B cell (primary cell): ENCODE measurements around the gene OR8H1. TPM values are rescaled to one million over a fixed set of nuclear protein-coding genes. Genes with fewer than 3 reads are reported as not detected.

Source experiments
- ATAC-seq: fragments of 200-7000 bp; cut with Tn5 transposase; one replicate; pipeline ENCODE4 v1.10.0; 2021; ENCODE audit warnings: low read depth, mild to moderate bottlenecking, moderate number of reproducible peaks, moderate library complexity
- CTCF ChIA-PET: fragments of 350-600 bp; sonication (Branson Sonifier 250); formaldehyde crosslinking; loops from one replicate; lab custom pipeline; 2021; ENCODE audit warnings: antibody characterized with exemption, inconsistent platforms; lab: Charles Lee
- POLR2A ChIA-PET: fragments of 350-600 bp; sonication (Branson Sonifier 250); formaldehyde crosslinking; loops from one replicate; lab custom pipeline; 2021; ENCODE audit warnings: antibody characterized with exemption; lab: Charles Lee
- DNase-seq: peaks from one replicate; pipeline ENCODE4 v3.0.0; 2013
- H2AFZ ChIP-seq: 2 replicates; pipeline ENCODE4 v1.6.1; 2012; ENCODE audit warnings: mild to moderate bottlenecking, low read depth, low read length; ENCODE audit not compliant: insufficient read depth, poor library complexity, severe bottlenecking
- H3K27ac ChIP-seq, 2 donors: 1 replicate in 1 of 2; 2 replicates in 1 of 2; pipeline ENCODE4 v1.5.1; 2012 to 2013; ENCODE audit warnings: low read length in 2 of 2, mild to moderate bottlenecking in 2 of 2, moderate library complexity in 1 of 2
- H3K27me3 ChIP-seq, 4 experiments: fragments of 200-600 bp in 1 of 4; sonication (generic) in 1 of 4; replicated peaks in 1 of 4; 1 replicate in 2 of 4; 2 replicates in 2 of 4; pipeline versions ENCODE4 v1.6.1 to v1.7.0; 2013 to 2016; ENCODE audit warnings: low read length in 3 of 4, mild to moderate bottlenecking in 2 of 4, mixed read lengths in 1 of 4, moderate library complexity in 1 of 4; ENCODE audit not compliant: insufficient read depth in 4 of 4, control insufficient read depth in 3 of 4; ENCODE audit errors: control extremely low read depth in 1 of 4
- H3K36me3 ChIP-seq, 2 experiments: replicated peaks in 1 of 2; 1 replicate in 1 of 2; 2 replicates in 1 of 2; pipeline versions ENCODE4 v1.6.1 to v1.7.1; 2013; ENCODE audit warnings: low read length in 1 of 2; ENCODE audit not compliant: insufficient read depth in 2 of 2, control insufficient read depth in 1 of 2; ENCODE audit errors: control extremely low read depth in 1 of 2, extremely low read depth in 1 of 2
- H3K4me1 ChIP-seq, 2 donors: fragments of 200-600 bp in 1 of 2; sonication (generic) in 1 of 2; 1 replicate in 1 of 2; 2 replicates in 1 of 2; pipeline versions ENCODE4 v1.5.1 to v1.6.1; 2013 to 2017; ENCODE audit warnings: low read length in 2 of 2; ENCODE audit not compliant: control insufficient read depth in 2 of 2, insufficient read depth in 2 of 2
- H3K4me2 ChIP-seq: replicated peaks from 2 replicates; pipeline ENCODE3; 2012; ENCODE audit warnings: mild to moderate bottlenecking, low read depth, low read length; ENCODE audit not compliant: poor library complexity, severe bottlenecking
- H3K4me3 ChIP-seq, 5 experiments: fragments of 200-600 bp in 1 of 5; sonication (generic) in 1 of 5; 1 replicate in 3 of 5; 2 replicates in 2 of 5; pipeline versions ENCODE4 v1.5.1 to v1.7.0; 2011 to 2016; ENCODE audit warnings: low read length in 4 of 5, mild to moderate bottlenecking in 4 of 5, low read depth in 2 of 5, control low read depth in 1 of 5, moderate library complexity in 1 of 5; ENCODE audit not compliant: insufficient read depth in 1 of 5; ENCODE audit errors: control extremely low read depth in 1 of 5, extremely low read depth in 1 of 5
- H3K79me2 ChIP-seq: fragments of 200-600 bp; sonication (generic); one replicate; pipeline ENCODE4 v1.6.0; 2016; ENCODE audit warnings: low read length; ENCODE audit not compliant: control insufficient read depth, insufficient read depth
- H3K9ac ChIP-seq: fragments of 200-600 bp; sonication (generic); 2 replicates; pipeline ENCODE4 v1.6.1; 2017; ENCODE audit warnings: mild to moderate bottlenecking, low read length, moderate library complexity
- H3K9me3 ChIP-seq, 3 donors: one replicate each; pipeline versions ENCODE4 v1.6.1 to v1.7.1; 2013; ENCODE audit warnings: low read length in 2 of 3; ENCODE audit not compliant: control insufficient read depth in 2 of 3, insufficient read depth in 1 of 3; ENCODE audit errors: control extremely low read depth in 1 of 3
- H4K20me1 ChIP-seq: 2 replicates; pipeline ENCODE4 v1.6.0; 2012; ENCODE audit warnings: mild to moderate bottlenecking, low read length; ENCODE audit not compliant: insufficient read depth, control insufficient read depth, poor library complexity, severe bottlenecking
- H3K27ac Mint-ChIP-seq: one replicate; pipeline ENCODE4 v1.8.0; 2021; ENCODE audit warnings: mixed read lengths
- H3K27me3 Mint-ChIP-seq: one replicate; pipeline ENCODE4 v1.8.0; 2021; ENCODE audit warnings: mixed read lengths
- H3K4me1 Mint-ChIP-seq: one replicate; pipeline ENCODE4 v1.8.0; 2021; ENCODE audit warnings: mixed read lengths
- H3K4me3 Mint-ChIP-seq: one replicate; pipeline ENCODE4 v1.8.0; 2021; ENCODE audit warnings: mixed read lengths
- H3K9me3 Mint-ChIP-seq: one replicate; pipeline ENCODE4 v1.8.0; 2022; ENCODE audit warnings: mixed read lengths; ENCODE audit not compliant: insufficient read depth
- CTCF ChIP-seq: fragments of 200-600 bp; IDR thresholded peaks from one replicate; pipeline ENCODE4 v1.8.0; 2022; ENCODE audit warnings: antibody characterized with exemption, mild to moderate bottlenecking
- EZH2 ChIP-seq: IDR thresholded peaks from 2 replicates; pipeline ENCODE4 v1.6.1; 2012; ENCODE audit warnings: borderline replicate concordance, low read depth, mild to moderate bottlenecking, moderate library complexity, low read length; ENCODE audit not compliant: insufficient read depth, poor library complexity, severe bottlenecking
- WGBS: methylation state at CpG from one replicate; pipeline ENCODE4 v1.1.5; 2013; ENCODE audit warnings: missing lambda C conversion rate; ENCODE audit not compliant: insufficient coverage; 5-methylcytosine and 5-hydroxymethylcytosine counted together
- intact Hi-C: fragments of 100-400 bp; cut with micrococcal nuclease; formaldehyde crosslinking; loops from one replicate; pipeline ENCODE4 v1.10.0; 2022
- polyA plus RNA-seq: library from polyadenylated mRNA; depleted of rRNA; stranded (reverse); fragments of >200 nt; gene quantifications from 2 replicates; pipeline ENCODE4 v1.2.3, GENCODE V29; 2012
- total RNA-seq, 2 donors: library from RNA; stranded (reverse); fragments of 120-200 nt in 1 of 2; gene quantifications; 1 replicate in 1 of 2; 2 replicates in 1 of 2; pipeline versions ENCODE4 v1.2.3 to v1.2.4, GENCODE V29; 2013 to 2022

The OR8H1 gene
- total and polyA plus RNA-seq, 2 donors (not counting 1 experiment from before 2014, with no cell fraction given) = not detected

- Histone ChIP-seq H3K79me2 (no peaks in the 10 kb centered on the region), H3K9ac (no peak overlapping the region), H3K4me3 (no peak overlapping the region), H3K4me2 (no peak overlapping the region), H3K27me3 (no peaks in the 10 kb centered on the region), H4K20me1 (no peaks in the 10 kb centered on the region), H3K27ac (no peak overlapping the region), H2AFZ (no peak overlapping the region), H3K9me3 (no peaks in the 10 kb centered on the region), H3K36me3 (no peaks in the 10 kb centered on the region), H3K4me1 (no peaks in the 10 kb centered on the region)
- DNase-seq (no peak), ATAC-seq (no peak)
- Mint-ChIP-seq H3K9me3 (peaks cover 2% of the 10 kb centered on the region), H3K4me3 (no peak overlapping the region), H3K27me3 (no peaks in the 10 kb centered on the region), H3K27ac (no peak overlapping the region), H3K4me1 (no peaks in the 10 kb centered on the region)
- intact Hi-C loops = no loop called here
- TF ChIP-seq EZH2 (no peak), CTCF (no peak)
- ChIA-PET CTCF (no interaction called here), POLR2A (no interaction called here)
- WGBS = 83% methylated on average over 2 of the region's 4 CpGs
Observed at GRCh38 chr11:56296898-56297297, 4.8 kb upstream of the OR8H1 start.

GRCh38 chr11:56273854-56274253 is 18.2 kb downstream of the OR8H1 start, which contains the start of gene OR5T1:
TSS of gene OR5T1 (plus strand) at chr11:56274154. CDS start at chr11:56275639, 1,485 bp downstream.
- H3K4me1 Mint-ChIP-seq = no peaks in the 10 kb centered on the region
- Histone ChIP-seq H4K20me1 (no peaks in the 10 kb centered on the region), H3K27ac (no peak within 1 kb of the TSS), H3K36me3 (no peaks in the 10 kb centered on the region), H3K79me2 (no peaks in the 10 kb centered on the region), H2AFZ (no peak within 1 kb of the TSS), H3K9me3 (peaks cover 0 to 7% (median 0%) of the 10 kb centered on the region in 3 donors), H3K9ac (no peak within 1 kb of the TSS), H3K4me1 (no peaks in the 10 kb centered on the region), H3K4me2 (no peak within 1 kb of the TSS), H3K27me3 (no peaks in the 10 kb centered on the region), H3K4me3 (no peak within 1 kb of the TSS)
- no peak within 1 kb of the TSS for H3K27ac Mint-ChIP-seq
- intact Hi-C loops = no loop called here
- no peak for ATAC-seq
- ChIA-PET POLR2A (no interaction called here), CTCF (no interaction called here)
- no peak for DNase-seq
- no peak within 1 kb of the TSS for H3K4me3 Mint-ChIP-seq
- peaks cover 4% of the 10 kb centered on the region for H3K9me3 Mint-ChIP-seq
- no peaks in the 10 kb centered on the region for H3K27me3 Mint-ChIP-seq
- TF ChIP-seq CTCF (no peak), EZH2 (no peak)
